22Rv1 (cell line): ENCODE results near the gene ZNF691.

Experiments used
- CTCF ChIP-seq: fragments of 450-650 bp; IDR thresholded peaks from 2 replicates; pipeline ENCODE4 v1.5.1; 2017; ENCODE audit warnings: mild to moderate bottlenecking
- ZFX ChIP-seq: fragments of 450-650 bp; IDR thresholded peaks from 2 replicates; pipeline ENCODE4 v1.6.1; 2017; ENCODE audit warnings: antibody characterized with exemption, borderline replicate concordance

- TF ChIP-seq CTCF (no peak), ZFX (no peak)
Measured at GRCh38 chr1:42852608-42852980, 6.2 kb downstream of the ZNF691 start.
